ENCODE measurements around the gene IGSF21.

- TF ChIP-seq EZH2 (IDR thresholded peaks at IDR 0.05) (no peak), POLR2AphosphoS5 (IDR thresholded peaks at IDR 0.05; ENCODE audit: borderline replicate concordance, low read depth, low read length) (no peak)
Observed at GRCh38 chr1:18422954-18423353, 315.4 kb downstream of the IGSF21 start.

Data from SK-N-MC (cell line).